T-helper 1 cell treated with Interleukin-12 subunit alpha and Interleukin-12 subunit beta and Interleukin-4 antibody, amounts not matched to agents 30 ng/mL and 1 ng/mL, for 36 hours (primary cell): ENCODE results near the gene NBL1. TPM values are rescaled to one million over a fixed set of nuclear protein-coding genes. Genes with fewer than 3 reads are reported as not detected.
"Not testable (repeated sequence)": the region's sequence is repeated elsewhere in the genome, so short reads cannot be mapped to it uniquely, and the experiment has no call there.

Experiments used
- intact Hi-C: fragments of 100-400 bp; cut with micrococcal nuclease; formaldehyde crosslinking; loops from one replicate; pipeline ENCODE4 v1.15.1; 2024
- total RNA-seq: library from RNA; stranded (reverse); gene quantifications from 2 replicates; pipeline ENCODE4 v1.2.3, GENCODE V29; 2022

NBL1 gene
- total RNA-seq, 1 donor from 2014 or later = 34.0 TPM

DNA sequence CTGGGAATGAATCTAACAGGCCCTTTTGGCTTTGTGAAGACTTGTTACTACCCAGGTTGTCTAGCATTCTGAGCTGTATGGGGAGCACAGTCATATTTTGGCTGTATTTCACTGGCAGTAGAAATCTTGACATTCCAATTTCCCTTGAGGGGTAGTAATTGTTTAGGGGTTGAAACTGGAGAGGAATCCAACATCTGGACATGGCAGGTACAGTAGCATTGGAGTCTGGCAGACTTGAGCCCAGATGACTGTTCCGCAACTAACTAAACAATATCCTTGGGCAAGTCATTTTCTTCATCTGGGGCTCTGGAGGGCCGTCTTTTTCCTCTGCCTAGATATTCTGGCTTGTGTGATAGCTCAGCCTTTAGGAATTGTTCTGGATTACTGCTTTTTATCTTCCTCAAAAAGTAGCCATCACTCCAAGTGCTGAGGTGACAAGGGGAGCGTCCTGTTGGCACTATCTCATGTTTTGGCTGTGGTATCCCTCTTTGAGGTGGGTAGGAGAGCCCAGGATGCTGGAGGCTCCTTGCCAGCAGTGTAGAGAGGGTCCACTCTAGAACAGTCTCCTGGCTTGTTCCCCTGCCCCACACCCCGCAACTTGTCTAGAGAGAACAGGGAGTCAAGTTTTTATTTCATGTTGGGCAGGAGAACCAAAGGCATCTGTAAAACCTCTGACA lies 22.7 kb upstream of the NBL1 start:
- intact Hi-C loops = no loop called here

- intact Hi-C loops = no loop called here
These were observed 21.9 kb upstream of the NBL1 start for GRCh38 chr1:19622204-19622603.

DNA sequence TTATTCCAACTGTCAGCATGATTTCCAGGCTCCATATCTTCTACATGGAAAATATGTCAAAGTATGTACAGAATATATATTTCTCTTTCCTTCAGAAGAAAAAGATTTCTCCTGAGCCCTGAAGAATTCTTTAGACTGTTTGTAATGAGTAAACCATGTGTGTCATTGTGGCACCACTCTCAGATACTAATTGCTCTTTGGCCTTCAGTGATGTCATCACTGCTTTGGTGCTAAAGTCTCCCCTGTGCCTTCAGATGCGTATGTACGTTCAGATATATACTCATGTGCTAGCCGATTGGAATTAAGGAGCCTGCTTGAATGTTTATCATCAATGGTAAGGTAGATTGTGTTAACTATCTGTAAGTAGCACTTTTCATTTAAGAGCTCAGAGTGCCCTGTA lies 20.6 kb upstream of the NBL1 start:
- intact Hi-C loops = no loop called here

- intact Hi-C loops = no loop called here
These were observed 18.7 kb upstream of the NBL1 start for GRCh38 chr1:19625291-19625937.

- intact Hi-C loops = no loop called here
These were observed 15.2 kb upstream of the NBL1 start for GRCh38 chr1:19628879-19629278.

DNA sequence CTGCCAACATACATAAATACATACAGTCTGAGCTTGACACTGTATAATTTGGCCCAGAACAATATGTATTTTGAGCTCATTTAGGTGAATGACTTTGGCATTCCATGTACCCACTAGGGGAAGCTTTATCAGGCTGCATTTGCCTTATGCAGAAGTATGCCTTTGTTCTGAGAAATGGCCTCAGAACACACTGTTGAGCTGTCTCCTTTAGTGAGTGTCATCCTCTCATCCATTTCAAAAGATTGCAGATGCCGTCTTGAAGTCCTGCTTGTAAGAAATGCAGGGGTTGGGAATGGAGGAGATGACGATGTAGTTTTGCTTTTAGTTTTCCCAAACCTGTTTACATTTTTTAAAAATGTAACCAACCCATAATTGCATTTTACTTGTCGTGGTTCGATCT lies 14.8 kb upstream of the NBL1 start:
- intact Hi-C loops = no loop called here

DNA sequence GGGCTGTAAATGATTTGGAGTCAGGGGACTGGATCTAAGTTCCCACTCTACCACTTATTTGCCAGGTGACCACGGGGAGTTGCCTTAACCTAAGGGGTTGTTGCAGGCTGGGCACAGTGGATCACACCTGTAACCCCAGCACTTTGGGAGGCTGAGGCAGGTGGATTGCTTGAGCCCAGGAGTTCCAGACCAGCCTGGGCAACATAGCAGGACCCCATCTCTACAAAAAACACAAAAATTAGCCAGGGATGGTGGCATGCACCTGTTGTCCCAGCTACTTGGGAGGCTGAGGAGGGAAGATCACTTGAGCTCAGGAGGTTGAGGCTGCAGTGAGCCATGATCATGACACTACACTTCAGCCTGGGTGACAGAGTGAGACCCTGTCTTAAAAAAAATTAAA lies 13.9 kb upstream of the NBL1 start:
- intact Hi-C loops = not testable (repeated sequence)

GRCh38 chr1:19630720-19631395 lies 13.3 kb upstream of the NBL1 start:
- intact Hi-C loops = no loop called here

- intact Hi-C loops = no loop called here
These were observed 11.9 kb upstream of the NBL1 start for GRCh38 chr1:19632211-19632610.

DNA sequence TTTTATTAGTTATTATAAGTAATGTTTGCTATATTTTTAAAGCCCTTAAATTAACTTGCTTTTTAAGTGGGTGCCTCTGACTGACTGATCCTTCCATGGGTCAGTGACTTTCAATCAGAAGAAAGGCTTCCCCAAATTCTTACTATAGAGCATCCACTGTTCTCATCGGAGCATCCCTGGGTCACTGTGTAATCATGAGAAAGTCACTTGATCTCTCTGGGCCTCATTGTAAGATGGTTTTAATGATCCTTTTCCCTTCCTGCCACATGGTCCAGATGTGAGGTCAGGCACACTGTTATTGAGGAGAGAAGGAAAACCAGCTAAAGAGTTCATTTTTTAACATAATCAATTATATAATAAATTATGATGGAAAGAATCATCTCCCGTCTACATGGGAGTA lies 11.0 kb upstream of the NBL1 start:
- intact Hi-C loops = no loop called here

- intact Hi-C loops = not testable (repeated sequence)
These were observed 9.0 kb upstream of the NBL1 start for GRCh38 chr1:19635064-19635463.

- intact Hi-C loops = no loop called here
These were observed 8.5 kb upstream of the NBL1 start for GRCh38 chr1:19635646-19636045.

DNA sequence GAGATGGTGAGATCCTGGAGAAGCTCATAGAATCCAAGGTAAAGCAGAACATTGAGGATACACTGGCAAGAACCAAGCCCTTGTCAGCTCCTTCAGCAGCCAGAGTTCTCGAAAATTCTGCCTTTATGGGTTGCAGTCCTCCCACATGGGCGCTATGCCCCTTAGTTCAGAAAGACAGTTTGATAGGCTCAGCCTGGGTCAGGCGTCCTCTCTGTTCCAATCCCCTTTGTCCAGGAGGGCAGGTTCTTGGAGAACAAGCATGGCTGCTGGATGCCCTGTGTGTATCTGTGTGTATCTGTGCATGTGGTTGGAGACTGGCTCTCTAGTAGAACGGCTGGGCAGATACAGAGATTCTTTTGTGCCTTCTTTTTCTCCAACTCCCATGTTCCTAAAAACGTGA lies 8.0 kb upstream of the NBL1 start:
- intact Hi-C loops = no loop called here

GRCh38 chr1:19636749-19637148 lies 7.4 kb upstream of the NBL1 start:
- intact Hi-C loops = not testable (repeated sequence)

DNA sequence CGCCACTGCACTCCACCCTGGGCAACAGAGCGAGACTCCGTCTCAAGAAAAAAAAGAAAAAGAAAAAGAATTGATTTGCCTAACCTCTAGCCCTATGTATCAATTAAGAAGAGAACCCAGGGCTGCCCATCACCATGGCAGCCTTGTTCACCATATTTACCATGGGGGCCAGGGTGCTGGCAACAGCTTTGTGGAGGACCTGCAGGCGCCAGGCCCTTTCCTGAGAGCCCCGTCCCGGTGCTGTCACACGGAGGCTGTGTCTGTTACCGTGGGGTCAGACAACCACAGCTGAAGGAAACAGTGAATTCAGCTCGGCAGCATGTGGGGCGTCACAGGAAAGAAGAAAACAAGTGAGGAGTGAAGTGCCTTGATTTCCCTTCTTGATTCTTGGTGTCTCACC lies 6.5 kb upstream of the NBL1 start:
- intact Hi-C loops = no loop called here

DNA sequence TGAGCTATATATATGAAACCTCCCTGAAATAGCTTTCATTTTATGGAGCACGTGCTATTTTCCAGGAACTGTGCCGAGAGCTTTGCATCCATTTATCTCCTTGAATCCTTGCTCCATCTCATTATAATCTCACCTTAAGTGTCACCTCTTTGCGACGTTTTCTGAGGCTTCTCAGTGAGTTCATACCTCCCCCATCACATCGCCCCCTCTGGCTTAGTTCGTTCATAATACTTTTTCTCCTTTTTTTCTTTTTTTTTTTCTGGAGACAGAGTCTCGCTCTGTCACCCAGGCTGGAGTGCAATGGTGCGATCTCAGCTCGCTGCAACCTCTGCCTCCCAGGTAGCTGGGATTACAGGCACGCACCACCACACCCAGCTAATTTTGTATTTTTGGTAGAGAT lies 4.9 kb upstream of the NBL1 start:
- intact Hi-C loops = not testable (repeated sequence)

GRCh38 chr1:19639999-19640362 lies 4.1 kb upstream of the NBL1 start:
- intact Hi-C loops = no loop called here

- intact Hi-C loops = no loop called here
These were observed 3.5 kb upstream of the NBL1 start for GRCh38 chr1:19640363-19641316.

GRCh38 chr1:19643121-19643520 lies 990 bp upstream of the NBL1 start:
- intact Hi-C loops = no loop called here

DNA sequence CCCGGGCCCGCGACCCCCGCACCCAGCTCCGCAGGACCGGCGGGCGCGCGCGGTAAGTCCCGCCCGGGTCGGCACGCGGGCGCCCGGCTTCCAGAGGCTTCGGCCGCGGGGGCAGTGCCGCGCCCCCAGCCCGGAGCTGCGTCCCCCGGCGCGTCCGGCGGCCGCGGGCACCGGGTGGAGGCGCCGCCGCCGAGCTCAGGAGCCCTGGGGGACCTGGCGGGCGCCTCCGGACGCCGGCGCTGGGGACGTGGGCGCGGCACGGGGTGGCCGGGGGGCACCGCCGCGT lies 227 bp downstream of the NBL1 start:
- intact Hi-C loops = loop anchor here (1.0 kb wide), 2 partner anchors 9 to 48 kb away; a partner anchor contains a TSS

DNA sequence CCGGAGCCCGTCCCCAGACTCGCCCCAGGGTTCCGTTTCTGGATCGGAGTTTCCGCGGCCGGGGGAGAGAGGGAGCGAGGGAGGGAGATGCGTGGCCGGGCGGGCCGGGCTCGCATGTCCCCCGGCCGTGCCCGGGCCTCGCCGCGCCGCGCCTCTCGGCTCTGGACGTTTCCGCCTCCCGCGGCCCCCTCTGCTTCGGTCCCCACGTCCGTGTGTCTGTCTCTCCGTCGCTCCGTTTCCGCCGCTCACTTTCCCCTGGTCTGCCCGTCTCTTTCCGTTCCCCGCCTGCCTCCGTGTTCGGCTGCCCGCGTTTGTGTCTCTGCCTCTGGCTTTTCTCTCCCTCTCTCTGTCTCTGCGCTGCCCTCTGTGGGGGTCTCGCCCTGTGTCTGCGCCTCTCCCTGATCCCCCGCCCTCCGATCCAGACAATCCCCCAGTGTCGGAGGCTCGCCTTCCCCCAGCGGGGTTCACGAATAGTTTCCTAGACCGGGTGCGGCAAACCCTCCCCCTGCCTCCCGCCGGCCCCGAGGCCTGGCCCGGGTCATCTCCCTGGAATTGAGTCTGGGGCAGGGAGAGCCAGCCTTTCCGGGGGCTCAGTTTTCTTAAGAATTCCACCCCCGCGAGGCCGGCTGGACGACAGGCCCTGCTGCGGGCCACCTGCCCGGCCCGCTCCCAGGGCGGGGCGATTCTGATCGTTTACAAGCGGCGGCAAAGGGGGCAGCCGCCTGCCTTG lies 735 bp downstream of the NBL1 start:
- intact Hi-C loops = loop anchor here (1.0 to 5.0 kb wide), 3 partner anchors 8 to 743 kb away; partner anchors contain the start of gene ALDH4A1
